GM12873 (cell line): ENCODE results near the gene DSG1.

ENCODE experiments used
- TF ChIP-seq, protein P1 (sequence below): IDR thresholded peaks from 2 replicates; pipeline ENCODE4 v1.5.1; 2012; ENCODE audit warnings: low read depth, mild to moderate bottlenecking, moderate library complexity, low read length, control low read depth; ENCODE audit not compliant: insufficient read depth; ENCODE audit errors: missing control alignments

Gene DSG1

DNA sequence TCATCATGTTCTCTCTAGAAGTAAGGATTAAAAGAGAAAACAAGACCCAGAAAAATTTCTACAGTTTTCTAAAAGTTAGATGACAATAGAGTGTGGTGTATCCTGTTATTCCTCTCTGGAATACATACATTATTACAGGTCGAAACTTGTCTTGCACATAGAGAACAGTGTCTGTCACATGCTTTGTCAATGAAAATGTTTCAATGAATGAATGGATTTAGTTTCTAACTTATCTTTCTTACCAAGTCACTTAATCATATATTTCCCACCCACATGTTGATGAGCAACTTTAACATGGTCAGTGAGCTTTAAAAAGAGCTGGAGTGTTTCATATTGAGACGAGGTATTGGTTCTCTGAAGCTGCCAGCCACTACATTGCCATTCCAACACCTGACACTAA, 63.0 kb downstream of the DSG1 start:
- TF ChIP-seq, protein P1, sequence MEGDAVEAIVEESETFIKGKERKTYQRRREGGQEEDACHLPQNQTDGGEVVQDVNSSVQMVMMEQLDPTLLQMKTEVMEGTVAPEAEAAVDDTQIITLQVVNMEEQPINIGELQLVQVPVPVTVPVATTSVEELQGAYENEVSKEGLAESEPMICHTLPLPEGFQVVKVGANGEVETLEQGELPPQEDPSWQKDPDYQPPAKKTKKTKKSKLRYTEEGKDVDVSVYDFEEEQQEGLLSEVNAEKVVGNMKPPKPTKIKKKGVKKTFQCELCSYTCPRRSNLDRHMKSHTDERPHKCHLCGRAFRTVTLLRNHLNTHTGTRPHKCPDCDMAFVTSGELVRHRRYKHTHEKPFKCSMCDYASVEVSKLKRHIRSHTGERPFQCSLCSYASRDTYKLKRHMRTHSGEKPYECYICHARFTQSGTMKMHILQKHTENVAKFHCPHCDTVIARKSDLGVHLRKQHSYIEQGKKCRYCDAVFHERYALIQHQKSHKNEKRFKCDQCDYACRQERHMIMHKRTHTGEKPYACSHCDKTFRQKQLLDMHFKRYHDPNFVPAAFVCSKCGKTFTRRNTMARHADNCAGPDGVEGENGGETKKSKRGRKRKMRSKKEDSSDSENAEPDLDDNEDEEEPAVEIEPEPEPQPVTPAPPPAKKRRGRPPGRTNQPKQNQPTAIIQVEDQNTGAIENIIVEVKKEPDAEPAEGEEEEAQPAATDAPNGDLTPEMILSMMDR: no peak

DNA sequence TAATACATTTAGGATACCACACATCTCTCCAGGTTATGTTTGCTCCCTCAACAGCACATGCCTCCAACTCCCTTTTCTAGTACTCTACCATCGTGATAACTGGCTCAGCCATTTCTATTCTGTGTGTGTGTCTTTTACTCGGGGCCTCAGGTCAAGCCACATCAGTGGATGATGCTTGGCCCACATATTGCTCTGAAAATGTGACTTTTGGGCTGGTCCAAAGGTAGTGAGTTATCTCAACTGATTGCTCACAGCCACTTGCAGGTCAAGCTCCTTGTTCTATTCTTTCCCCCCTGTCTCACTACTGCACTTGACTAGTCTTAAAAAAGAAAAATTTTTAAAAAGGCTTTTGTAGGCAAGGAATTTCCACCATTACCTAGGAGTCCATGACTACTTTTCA, 64.1 kb downstream of the DSG1 start:
- TF ChIP-seq, protein P1: no peak

DNA sequence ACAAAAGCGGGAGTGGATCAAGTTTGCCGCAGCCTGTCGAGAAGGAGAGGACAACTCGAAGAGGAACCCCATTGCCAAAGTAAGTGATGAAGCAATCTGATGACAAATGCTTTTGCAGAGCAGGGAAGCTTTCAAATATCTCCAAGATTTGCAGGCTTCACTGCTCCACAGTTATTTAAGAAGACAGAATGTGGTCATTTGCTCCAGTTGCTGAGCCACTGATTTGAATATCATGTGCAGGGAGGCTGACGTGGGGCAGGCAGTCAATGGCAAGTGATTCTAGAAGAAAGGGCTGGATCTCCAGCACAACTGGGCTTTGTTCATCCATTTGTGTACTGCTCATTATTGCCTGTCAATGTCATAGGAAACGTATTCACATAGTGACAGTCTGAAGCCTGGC, 68.8 kb downstream of the DSG1 start:
- TF ChIP-seq, protein P1: no peak

DNA sequence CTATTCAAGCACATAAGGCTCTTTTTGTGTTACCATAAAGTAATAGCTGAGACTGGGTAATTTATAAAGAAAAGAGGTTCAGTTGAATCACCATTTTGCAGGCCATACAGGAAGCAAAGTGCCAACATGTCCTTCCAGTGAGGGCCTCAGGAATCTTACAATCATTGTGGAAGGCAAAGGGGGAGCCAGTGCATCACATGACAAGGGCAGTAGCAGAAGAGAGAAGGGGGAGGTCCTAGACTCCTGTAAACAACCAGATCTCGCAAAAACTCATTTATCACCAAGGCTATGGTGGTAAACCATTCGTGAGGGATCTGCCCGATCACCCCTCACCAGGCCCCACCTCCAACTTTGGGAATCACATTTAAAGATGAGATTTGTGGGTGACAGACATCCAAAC, 75.3 kb downstream of the DSG1 start:
- TF ChIP-seq, protein P1: no peak

DNA sequence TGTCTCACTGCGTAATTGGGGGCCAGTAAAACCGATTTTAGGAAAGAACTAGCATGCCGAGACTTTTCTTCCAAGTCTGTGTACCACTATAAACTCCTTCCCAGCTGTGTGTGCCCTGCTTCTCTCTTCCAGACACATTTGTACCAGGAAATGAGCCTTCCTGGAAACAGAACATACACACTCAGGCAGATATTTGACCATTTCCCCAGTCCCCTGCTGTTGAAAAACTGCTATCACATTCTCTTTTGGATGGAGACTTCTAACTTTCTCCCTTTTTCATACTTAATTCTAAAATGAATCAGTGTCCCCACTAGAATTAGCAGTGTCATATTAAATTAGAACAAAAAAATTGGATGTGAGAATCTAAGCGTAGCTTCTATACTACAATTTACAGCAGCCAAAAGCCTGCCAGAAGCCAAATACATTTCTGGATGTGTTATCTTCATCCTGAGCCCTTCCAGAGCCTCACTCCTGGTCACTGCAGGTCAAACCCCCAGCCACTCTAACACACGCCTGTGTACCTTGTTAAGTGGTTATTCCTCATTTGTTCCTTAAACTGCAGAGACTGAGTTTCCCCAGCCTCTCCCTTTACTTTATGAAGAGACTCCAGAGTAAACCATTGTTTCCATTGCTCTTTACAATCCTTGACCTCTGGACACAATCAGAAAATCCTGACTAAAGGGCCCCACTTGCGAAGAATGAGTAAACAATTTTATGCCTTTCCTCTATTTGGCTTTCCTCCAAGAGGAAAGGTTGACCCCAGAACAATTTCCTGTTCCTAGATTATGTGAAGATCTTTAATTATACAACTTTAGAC, 79.0 kb downstream of the DSG1 start:
- TF ChIP-seq, protein P1: no peak

DNA sequence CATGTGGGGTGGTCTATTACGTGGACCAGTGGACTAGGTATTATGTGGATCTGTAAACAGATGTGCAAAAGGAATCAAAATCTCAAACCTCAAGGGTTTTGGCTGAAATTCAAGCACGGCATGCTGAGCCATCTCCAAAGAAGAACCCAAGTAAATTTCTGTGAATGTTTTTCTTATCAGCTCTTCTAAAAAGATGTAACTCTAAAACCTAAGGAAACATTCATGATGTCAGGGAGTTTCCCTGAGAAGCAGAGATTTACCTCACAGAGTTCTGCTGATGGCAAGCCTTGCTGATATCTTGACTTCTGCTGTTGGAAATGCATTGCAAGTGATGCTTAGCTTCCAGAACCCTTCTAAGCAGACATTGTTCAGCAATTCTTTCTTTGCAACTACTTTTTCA, 80.2 kb downstream of the DSG1 start:
- TF ChIP-seq, protein P1: no peak

DNA sequence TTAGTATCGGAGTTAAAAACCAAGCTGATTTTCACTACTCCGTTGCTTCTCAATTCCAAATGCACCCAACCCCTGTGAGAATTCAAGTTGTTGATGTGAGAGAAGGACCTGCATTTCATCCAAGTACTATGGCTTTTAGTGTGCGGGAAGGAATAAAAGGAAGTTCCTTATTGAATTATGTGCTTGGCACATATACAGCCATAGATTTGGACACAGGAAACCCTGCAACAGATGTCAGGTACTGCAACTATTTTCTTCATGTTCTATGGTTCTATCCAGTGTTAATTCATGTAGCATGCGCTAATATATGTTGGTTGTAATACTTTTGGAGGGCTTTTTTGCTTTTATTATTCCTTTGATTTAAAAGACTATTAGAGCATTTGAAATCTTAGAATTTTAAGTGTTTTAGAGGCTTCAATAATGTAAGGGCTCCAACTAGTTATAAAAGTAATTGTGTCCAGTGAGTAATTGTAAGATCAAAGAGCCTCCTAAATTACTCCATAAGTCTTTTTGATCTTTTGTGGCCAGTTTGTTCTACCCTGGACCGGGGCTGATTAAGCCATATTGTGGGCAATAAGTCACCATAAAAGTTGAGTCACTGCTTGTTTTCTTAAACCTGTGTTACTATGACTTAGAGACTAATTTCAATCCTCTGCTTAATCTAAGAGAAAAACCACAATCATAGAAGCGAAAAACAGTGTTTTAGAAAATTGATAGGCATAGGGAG, 81.5 kb downstream of the DSG1 start:
- TF ChIP-seq, protein P1: no peak
